HepG2 (cell line): Measurements from ENCODE around the gene MYCBPAP. TPM values are rescaled to one million over a fixed set of nuclear protein-coding genes. Genes with fewer than 3 reads are reported as not detected.
A peak's percentile ranks its signal among the peaks of the same experiment; 100 is the strongest.

Experiments
- ATRX ChIP-seq: sonication (generic); formaldehyde crosslinking; IDR thresholded peaks from 2 replicates; pipeline ENCODE4 v1.4.0; 2020; ENCODE audit warnings: missing genetic modification reagents, borderline replicate concordance
- CBX1 ChIP-seq: IDR thresholded peaks from one replicate; pipeline ENCODE4 v1.6.1; 2016; ENCODE audit warnings: antibody characterized with exemption, low read depth
- KDM5A ChIP-seq: fragments of 200-600 bp; sonication (generic); IDR thresholded peaks from 2 replicates; pipeline ENCODE4 v1.7.0; 2018; ENCODE audit warnings: antibody characterized with exemption, mild to moderate bottlenecking, low read length, borderline replicate concordance
- KLF13 ChIP-seq: sonication (generic); formaldehyde crosslinking; IDR thresholded peaks from 2 replicates; pipeline ENCODE4 v1.4.0; 2020; ENCODE audit warnings: mild to moderate bottlenecking, missing genetic modification reagents
- MTA3 ChIP-seq: sonication (generic); formaldehyde crosslinking; IDR thresholded peaks from 2 replicates; pipeline ENCODE4 v1.4.0; 2020; ENCODE audit warnings: missing genetic modification reagents
- NCOA5 ChIP-seq: sonication (generic); formaldehyde crosslinking; IDR thresholded peaks from 2 replicates; pipeline ENCODE4 v1.4.0; 2020; ENCODE audit warnings: missing genetic modification reagents
- RXRA ChIP-seq: sonication (generic); formaldehyde crosslinking; IDR thresholded peaks from 2 replicates; pipeline ENCODE4 v1.5.1; 2020; ENCODE audit warnings: missing genetic modification reagents
- SALL2 ChIP-seq: sonication (generic); formaldehyde crosslinking; IDR thresholded peaks from 2 replicates; pipeline ENCODE4 v1.8.1; 2023; ENCODE audit warnings: mild to moderate bottlenecking, missing genetic modification reagents, inconsistent platforms
- SUZ12 ChIP-seq: fragments of 150-350 bp; IDR thresholded peaks from 2 replicates; pipeline ENCODE4 v1.6.1; 2014; ENCODE audit warnings: low read depth, low read length
- ZNF20 ChIP-seq: sonication (generic); formaldehyde crosslinking; IDR thresholded peaks from 2 replicates; pipeline ENCODE4 v1.4.0; 2020; ENCODE audit warnings: mild to moderate bottlenecking, moderate library complexity, missing genetic modification reagents
- polyA plus RNA-seq, 8 experiments: library from polyadenylated mRNA; depleted of rRNA in 3 of 8; stranded (reverse) in 7 of 8; unstranded in 1 of 8; fragments of >200 nt; fragmentation: Illumina TruSeq in 4 of 8; extraction: Trizol in 4 of 8; gene quantifications; 2 replicates each; pipeline versions ENCODE4 v1.2.1 to v1.2.3, GENCODE V29; 2011 to 2016; ENCODE audit warnings: low read depth in 4 of 8, missing spikeins in 1 of 8, mixed read lengths in 1 of 8; ENCODE audit not compliant: insufficient read depth in 1 of 8
- total RNA-seq, 5 experiments: library from RNA; depleted of rRNA; stranded (reverse); fragments of >200 nt; fragmentation: Illumina TruSeq; extraction: Trizol; gene quantifications; 2 replicates each; pipeline ENCODE4 v1.2.3, GENCODE V29; 2016; ENCODE audit warnings: low read depth in 1 of 5
- TF ChIP-seq, protein P1 (sequence below): sonication (generic); formaldehyde crosslinking; IDR thresholded peaks from 2 replicates; pipeline ENCODE4 v1.5.0; 2020; ENCODE audit warnings: mild to moderate bottlenecking, missing genetic modification reagents, borderline replicate concordance
- TF ChIP-seq, protein P2 (sequence below): sonication (generic); formaldehyde crosslinking; IDR thresholded peaks from 2 replicates; pipeline ENCODE4 v1.5.1; 2020; ENCODE audit warnings: mild to moderate bottlenecking, missing genetic modification reagents, moderate library complexity
- TF ChIP-seq, protein P3 (sequence below): IDR thresholded peaks from 2 replicates; pipeline ENCODE4 v1.6.1; 2016; ENCODE audit warnings: low read depth
- TF ChIP-seq, protein P4 (sequence below): sonication (generic); formaldehyde crosslinking; IDR thresholded peaks from 2 replicates; pipeline ENCODE4 v1.8.1; 2023; ENCODE audit warnings: mild to moderate bottlenecking, inconsistent platforms, moderate library complexity, missing genetic modification reagents, borderline replicate concordance
- TF ChIP-seq, protein P5 (sequence below): sonication (generic); formaldehyde crosslinking; conservative IDR thresholded peaks from 2 replicates; pipeline ENCODE4 v1.8.1; 2023; ENCODE audit warnings: missing genetic modification reagents
- TF ChIP-seq, protein P6 (sequence below): sonication (generic); formaldehyde crosslinking; IDR thresholded peaks from 2 replicates; pipeline ENCODE4 v1.4.0; 2020; ENCODE audit warnings: missing genetic modification reagents; ENCODE audit errors: not compliant biosample characterization
- TF ChIP-seq, protein P7 (sequence below): sonication (generic); formaldehyde crosslinking; IDR thresholded peaks from 2 replicates; pipeline ENCODE4 v1.5.1; 2020; ENCODE audit warnings: missing genetic modification reagents, mild to moderate bottlenecking, borderline replicate concordance

MYCBPAP gene
- total and polyA plus RNA-seq, 2 of the 13 experiments (the other 11 are each of a cell fraction or from before 2014, with no cell fraction given), result 0.22 to 0.24 TPM

DNA sequence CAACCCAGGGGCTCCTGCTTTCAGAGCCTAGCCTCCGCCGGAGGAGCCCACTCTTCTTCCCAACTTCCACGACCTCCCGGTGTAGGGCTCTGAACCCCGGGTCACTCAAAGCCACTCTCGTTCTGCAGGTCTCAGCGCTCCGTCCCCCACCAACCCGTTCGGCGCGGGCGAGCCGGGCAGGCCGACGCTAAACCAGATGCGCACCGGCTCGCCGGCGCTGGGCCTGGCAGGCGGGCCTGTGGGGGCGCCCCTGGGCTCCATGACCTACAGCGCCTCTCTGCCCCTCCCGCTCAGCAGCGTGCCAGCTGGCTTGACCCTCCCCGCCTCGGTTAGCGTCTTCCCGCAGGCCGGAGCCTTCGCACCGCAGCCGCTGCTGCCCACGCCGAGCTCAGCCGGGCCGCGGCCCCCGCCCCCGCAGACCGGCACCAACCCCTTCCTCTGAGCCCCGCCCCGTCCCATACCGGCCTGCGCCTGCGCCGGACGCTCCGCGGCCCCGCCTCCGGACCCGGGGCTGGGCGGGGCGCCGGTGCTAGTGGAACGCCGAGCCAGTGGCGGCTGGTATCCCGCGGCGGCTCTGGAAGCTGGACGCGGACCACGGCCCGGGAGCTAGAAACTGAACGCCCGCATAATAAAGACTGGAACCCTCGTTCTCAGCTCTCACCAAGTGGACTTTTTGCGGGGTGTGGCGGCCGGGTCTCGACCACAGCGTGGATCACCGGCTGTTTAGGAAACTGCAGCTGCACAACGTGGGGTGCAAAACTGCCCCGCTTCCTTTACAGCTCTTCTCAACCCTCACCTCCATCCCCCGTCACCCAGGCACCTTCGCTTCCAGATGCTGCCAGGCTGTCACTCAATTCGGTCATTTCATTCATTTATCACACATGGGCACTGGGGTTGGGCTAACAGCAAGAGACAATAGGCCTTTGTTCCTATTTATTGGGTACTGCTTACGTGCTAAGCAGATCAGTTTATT lies 33.8 kb downstream of the MYCBPAP start (continued):
- TF ChIP-seq, protein P1, sequence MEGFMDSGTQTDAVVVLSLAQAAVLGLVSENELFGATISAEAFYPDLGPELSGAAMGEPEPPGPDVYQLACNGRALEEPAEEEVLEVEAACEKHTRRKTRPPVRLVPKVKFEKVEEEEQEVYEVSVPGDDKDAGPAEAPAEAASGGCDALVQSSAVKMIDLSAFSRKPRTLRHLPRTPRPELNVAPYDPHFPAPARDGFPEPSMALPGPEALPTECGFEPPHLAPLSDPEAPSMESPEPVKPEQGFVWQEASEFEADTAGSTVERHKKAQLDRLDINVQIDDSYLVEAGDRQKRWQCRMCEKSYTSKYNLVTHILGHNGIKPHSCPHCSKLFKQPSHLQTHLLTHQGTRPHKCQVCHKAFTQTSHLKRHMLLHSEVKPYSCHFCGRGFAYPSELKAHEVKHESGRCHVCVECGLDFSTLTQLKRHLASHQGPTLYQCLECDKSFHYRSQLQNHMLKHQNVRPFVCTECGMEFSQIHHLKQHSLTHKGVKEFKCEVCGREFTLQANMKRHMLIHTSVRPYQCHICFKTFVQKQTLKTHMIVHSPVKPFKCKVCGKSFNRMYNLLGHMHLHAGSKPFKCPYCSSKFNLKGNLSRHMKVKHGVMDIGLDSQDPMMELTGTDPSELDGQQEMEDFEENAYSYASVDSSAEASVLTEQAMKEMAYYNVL (CRISPR knock-in tag), result peak; percentile 76; the same call in 1 of the 2 replicates
- no peak for TF ChIP-seq ZNF20 (CRISPR knock-in tag)
- TF ChIP-seq ATRX (CRISPR knock-in tag), result no peak
- no peak for TF ChIP-seq MTA3 (CRISPR knock-in tag)
- peak; percentile 95 for TF ChIP-seq SALL2
- TF ChIP-seq KLF13 (CRISPR knock-in tag), result no peak
- TF ChIP-seq, protein P2, sequence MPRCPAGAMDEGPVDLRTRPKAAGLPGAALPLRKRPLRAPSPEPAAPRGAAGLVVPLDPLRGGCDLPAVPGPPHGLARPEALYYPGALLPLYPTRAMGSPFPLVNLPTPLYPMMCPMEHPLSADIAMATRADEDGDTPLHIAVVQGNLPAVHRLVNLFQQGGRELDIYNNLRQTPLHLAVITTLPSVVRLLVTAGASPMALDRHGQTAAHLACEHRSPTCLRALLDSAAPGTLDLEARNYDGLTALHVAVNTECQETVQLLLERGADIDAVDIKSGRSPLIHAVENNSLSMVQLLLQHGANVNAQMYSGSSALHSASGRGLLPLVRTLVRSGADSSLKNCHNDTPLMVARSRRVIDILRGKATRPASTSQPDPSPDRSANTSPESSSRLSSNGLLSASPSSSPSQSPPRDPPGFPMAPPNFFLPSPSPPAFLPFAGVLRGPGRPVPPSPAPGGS (CRISPR knock-in tag), result peak; percentile 84; the same call in 1 of the 2 replicates
- TF ChIP-seq RXRA (CRISPR knock-in tag), result peak; percentile 11; the same call in 1 of the 2 replicates
- TF ChIP-seq, protein P3, sequence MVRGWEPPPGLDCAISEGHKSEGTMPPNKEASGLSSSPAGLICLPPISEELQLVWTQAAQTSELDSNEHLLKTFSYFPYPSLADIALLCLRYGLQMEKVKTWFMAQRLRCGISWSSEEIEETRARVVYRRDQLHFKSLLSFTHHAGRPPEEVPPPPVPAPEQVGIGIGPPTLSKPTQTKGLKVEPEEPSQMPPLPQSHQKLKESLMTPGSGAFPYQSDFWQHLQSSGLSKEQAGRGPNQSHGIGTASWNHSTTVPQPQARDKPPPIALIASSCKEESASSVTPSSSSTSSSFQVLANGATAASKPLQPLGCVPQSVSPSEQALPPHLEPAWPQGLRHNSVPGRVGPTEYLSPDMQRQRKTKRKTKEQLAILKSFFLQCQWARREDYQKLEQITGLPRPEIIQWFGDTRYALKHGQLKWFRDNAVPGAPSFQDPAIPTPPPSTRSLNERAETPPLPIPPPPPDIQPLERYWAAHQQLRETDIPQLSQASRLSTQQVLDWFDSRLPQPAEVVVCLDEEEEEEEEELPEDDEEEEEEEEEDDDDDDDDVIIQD, result no peak
- TF ChIP-seq NCOA5 (CRISPR knock-in tag), result no peak
- TF ChIP-seq, protein P4, sequence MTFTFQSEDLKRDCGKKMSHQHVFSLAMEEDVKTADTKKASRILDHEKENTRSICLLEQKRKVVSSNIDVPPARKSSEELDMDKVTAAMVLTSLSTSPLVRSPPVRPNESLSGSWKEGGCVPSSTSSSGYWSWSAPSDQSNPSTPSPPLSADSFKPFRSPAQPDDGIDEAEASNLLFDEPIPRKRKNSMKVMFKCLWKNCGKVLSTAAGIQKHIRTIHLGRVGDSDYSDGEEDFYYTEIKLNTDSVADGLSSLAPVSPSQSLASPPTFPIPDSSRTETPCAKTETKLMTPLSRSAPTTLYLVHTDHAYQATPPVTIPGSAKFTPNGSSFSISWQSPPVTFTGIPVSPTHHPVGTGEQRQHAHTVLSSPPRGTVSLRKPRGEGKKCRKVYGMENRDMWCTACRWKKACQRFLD (CRISPR knock-in tag), result peak; percentile 75; the same call in 1 of the 2 replicates
- TF ChIP-seq SUZ12, result no peak
- TF ChIP-seq, protein P5, sequence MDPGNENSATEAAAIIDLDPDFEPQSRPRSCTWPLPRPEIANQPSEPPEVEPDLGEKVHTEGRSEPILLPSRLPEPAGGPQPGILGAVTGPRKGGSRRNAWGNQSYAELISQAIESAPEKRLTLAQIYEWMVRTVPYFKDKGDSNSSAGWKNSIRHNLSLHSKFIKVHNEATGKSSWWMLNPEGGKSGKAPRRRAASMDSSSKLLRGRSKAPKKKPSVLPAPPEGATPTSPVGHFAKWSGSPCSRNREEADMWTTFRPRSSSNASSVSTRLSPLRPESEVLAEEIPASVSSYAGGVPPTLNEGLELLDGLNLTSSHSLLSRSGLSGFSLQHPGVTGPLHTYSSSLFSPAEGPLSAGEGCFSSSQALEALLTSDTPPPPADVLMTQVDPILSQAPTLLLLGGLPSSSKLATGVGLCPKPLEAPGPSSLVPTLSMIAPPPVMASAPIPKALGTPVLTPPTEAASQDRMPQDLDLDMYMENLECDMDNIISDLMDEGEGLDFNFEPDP, result no peak
- TF ChIP-seq, protein P6, sequence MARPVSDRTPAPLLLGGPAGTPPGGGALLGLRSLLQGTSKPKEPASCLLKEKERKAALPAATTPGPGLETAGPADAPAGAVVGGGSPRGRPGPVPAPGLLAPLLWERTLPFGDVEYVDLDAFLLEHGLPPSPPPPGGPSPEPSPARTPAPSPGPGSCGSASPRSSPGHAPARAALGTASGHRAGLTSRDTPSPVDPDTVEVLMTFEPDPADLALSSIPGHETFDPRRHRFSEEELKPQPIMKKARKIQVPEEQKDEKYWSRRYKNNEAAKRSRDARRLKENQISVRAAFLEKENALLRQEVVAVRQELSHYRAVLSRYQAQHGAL (CRISPR knock-in tag), result peak; percentile 81
- TF ChIP-seq, protein P7, sequence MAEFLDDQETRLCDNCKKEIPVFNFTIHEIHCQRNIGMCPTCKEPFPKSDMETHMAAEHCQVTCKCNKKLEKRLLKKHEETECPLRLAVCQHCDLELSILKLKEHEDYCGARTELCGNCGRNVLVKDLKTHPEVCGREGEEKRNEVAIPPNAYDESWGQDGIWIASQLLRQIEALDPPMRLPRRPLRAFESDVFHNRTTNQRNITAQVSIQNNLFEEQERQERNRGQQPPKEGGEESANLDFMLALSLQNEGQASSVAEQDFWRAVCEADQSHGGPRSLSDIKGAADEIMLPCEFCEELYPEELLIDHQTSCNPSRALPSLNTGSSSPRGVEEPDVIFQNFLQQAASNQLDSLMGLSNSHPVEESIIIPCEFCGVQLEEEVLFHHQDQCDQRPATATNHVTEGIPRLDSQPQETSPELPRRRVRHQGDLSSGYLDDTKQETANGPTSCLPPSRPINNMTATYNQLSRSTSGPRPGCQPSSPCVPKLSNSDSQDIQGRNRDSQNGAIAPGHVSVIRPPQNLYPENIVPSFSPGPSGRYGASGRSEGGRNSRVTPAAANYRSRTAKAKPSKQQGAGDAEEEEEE (CRISPR knock-in tag), result no peak
- TF ChIP-seq CBX1, result no peak
- TF ChIP-seq KDM5A, result 0 out of 2 replicates have a peak, but pooled peaks have one; percentile 5
